GM12865 (cell line): ENCODE data around the gene ZCCHC8.
"Not testable (repeated sequence)": the region's sequence is repeated elsewhere in the genome, so short reads cannot be mapped to it uniquely, and the experiment has no call there.

Experiments used
- DNase-seq: peaks from one replicate; pipeline ENCODE4 v3.0.0; 2010; ENCODE audit warnings: low read depth
- H3K4me3 ChIP-seq: 2 replicates; pipeline ENCODE4 v1.5.1; 2011; ENCODE audit warnings: mild to moderate bottlenecking, low read depth, low read length, control low read depth
- TF ChIP-seq, protein P1 (sequence below): IDR thresholded peaks from 2 replicates; pipeline ENCODE4 v1.5.1; 2011; ENCODE audit warnings: low read length, control low read depth, low read depth, inconsistent platforms; ENCODE audit not compliant: insufficient read depth; ENCODE audit errors: missing control alignments

ZCCHC8 gene

DNA sequence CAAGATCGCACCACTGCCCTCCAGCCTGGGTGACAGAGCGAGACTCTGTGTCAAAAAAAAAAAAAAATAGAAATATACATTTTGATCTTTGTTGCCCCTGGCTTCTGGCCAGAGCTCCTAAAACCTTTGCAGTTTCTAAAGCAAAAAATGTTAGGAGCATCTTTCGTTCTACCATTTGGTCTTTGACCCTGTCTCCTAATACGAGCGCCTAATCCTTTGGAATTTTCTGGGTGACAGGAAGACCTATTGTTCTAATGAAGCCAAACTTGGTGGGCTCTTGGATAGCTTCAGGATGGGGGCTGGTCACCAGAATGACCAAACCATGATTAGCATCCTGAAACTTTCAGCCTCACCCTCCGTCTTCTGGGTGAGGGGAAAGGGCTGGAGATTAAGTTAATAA, 46.0 kb downstream of the ZCCHC8 start:
- no peak for DNase-seq
- H3K4me3 ChIP-seq, result no peak overlapping the region
- TF ChIP-seq, protein P1, sequence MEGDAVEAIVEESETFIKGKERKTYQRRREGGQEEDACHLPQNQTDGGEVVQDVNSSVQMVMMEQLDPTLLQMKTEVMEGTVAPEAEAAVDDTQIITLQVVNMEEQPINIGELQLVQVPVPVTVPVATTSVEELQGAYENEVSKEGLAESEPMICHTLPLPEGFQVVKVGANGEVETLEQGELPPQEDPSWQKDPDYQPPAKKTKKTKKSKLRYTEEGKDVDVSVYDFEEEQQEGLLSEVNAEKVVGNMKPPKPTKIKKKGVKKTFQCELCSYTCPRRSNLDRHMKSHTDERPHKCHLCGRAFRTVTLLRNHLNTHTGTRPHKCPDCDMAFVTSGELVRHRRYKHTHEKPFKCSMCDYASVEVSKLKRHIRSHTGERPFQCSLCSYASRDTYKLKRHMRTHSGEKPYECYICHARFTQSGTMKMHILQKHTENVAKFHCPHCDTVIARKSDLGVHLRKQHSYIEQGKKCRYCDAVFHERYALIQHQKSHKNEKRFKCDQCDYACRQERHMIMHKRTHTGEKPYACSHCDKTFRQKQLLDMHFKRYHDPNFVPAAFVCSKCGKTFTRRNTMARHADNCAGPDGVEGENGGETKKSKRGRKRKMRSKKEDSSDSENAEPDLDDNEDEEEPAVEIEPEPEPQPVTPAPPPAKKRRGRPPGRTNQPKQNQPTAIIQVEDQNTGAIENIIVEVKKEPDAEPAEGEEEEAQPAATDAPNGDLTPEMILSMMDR, result no peak

DNA sequence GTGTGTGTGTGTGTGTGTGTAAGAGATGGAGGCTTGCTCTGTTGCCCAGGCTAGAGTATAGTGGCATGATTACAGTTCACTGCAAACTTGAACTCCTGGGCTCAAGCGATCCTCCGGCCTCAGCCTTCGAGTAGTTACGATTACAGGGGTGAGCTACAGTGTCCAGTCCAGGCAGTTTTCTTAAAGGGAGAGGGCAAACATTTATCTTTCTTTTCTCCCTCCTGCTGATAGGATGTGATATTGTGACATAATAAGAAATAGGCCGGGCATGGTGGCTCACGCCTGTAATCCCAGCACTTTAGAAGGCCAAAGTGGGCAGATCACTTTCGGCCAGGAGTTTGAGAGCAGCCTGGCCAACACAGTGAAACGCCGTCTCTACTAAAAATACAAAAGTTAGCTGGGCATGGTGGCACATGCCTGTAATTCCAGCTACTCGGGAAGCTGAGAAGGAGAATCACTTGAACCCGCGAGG, 46.4 kb downstream of the ZCCHC8 start:
- no peak overlapping the region for H3K4me3 ChIP-seq
- TF ChIP-seq, protein P1, result no peak

GRCh38 chr12:122452701-122453285, 47.9 kb downstream of the ZCCHC8 start:
- H3K4me3 ChIP-seq, result no peak overlapping the region
- TF ChIP-seq, protein P1, result no peak
- DNase-seq, result peak; percentile 18

More for the DNA sequence above, 46.4 kb downstream of the ZCCHC8 start:
- no peak for DNase-seq

DNA sequence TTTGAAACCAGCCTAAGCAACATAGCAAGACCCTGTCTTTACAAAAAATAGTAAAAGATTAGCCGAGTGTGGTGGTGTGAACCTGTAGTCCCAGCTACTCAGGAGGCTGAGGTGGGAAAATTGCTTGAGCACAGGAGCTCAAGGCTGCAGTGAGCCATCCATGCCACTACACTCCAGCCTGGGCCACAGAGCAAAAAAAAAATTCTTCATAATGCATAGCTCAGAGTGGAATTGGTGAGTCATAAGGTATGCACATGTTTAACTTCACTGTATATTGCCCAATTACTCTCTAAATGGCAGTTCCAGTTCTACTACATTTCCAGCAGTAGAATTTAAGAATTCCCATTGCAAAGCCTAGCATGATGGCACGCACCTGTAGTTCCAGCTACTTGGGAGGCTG, 51.4 kb downstream of the ZCCHC8 start:
- DNase-seq, result no peak
- no peak overlapping the region for H3K4me3 ChIP-seq
- TF ChIP-seq, protein P1, result no peak

GRCh38 chr12:122447825-122448224, 52.9 kb downstream of the ZCCHC8 start:
- not testable (repeated sequence) for DNase-seq

DNA sequence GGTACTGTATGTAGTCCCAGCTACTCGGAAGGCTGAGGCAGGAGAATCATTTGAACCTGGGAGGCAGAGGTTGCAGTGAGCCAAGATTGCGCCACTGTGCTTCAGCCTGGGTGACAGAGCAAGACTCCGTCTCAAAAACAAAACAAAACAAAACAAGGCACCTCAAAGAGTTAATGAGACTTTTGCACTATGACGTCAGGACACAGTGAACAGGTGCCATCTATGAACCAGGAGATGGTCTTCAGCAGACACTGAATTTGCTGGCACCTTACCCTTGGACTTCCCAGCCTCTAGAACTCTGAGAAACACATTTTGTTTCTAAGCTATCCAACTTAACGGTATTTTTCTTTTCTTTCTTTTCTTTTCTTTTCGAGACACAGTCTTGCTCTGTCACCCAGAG, 54.3 kb downstream of the ZCCHC8 start:
- H3K4me3 ChIP-seq, DNase-seq: not testable (repeated sequence)

More at GRCh38 chr12:122447825-122448224, 52.9 kb downstream of the ZCCHC8 start:
- not testable (repeated sequence) for H3K4me3 ChIP-seq

DNA sequence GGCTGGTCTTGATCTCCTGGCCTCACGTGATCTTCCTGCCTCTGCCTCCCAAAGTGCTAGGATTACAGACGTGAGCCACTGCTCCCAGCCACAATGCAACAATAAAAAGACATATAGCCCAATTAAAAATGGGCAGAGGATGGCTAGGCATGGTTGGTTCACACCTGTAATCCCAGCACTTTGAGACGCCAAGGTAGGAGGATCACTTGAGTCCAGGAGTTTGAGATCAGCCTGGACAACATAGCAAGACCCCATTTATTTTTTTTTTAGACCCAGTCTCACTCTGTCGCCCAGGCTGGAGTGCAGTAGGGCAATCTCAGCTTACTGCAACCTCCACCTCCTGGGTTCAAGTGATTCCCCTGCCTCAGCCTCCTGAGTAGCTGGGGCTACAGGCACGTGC, 56.7 kb downstream of the ZCCHC8 start:
- H3K4me3 ChIP-seq, DNase-seq: not testable (repeated sequence)

GRCh38 chr12:122438822-122439221, 61.9 kb downstream of the ZCCHC8 start:
- H3K4me3 ChIP-seq, DNase-seq: not testable (repeated sequence)

- no peak for DNase-seq
- H3K4me3 ChIP-seq, result no peak overlapping the region
- TF ChIP-seq, protein P1, result no peak
Measured at GRCh38 chr12:122437656-122438121, 63.0 kb downstream of the ZCCHC8 start.
